ENCODE data around the gene LTBP3.

The LTBP3 gene

GRCh38 chr11:65585396-65586246 is 27.5 kb upstream of the LTBP3 start:
- no peak for DNase-seq

DNA sequence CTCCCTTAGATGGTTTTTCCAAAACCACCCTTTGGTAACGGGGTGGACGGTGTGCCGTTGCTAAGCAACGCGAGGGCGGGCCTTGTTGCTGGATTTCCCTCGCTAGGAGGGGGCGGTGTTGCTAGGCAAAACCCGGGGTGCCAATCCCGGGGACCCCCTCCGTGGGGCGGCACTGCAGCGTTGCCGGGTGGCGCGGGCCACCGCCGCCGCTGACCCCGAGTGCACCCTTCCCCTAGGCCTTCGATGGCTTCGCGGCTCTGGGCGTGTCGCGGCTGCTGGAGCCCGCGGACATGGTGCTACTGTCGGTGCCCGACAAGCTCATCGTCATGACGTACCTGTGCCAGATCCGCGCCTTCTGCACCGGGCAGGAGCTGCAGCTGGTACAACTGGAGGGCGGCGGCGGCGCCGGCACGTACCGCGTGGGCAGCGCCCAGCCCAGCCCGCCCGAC is 26.6 kb upstream of the LTBP3 start:
- DNase-seq: no peak

GRCh38 chr11:65584106-65584505 is 25.9 kb upstream of the LTBP3 start:
- DNase-seq: no peak

GRCh38 chr11:65583589-65583988 is 25.4 kb upstream of the LTBP3 start:
- DNase-seq: no peak

DNA sequence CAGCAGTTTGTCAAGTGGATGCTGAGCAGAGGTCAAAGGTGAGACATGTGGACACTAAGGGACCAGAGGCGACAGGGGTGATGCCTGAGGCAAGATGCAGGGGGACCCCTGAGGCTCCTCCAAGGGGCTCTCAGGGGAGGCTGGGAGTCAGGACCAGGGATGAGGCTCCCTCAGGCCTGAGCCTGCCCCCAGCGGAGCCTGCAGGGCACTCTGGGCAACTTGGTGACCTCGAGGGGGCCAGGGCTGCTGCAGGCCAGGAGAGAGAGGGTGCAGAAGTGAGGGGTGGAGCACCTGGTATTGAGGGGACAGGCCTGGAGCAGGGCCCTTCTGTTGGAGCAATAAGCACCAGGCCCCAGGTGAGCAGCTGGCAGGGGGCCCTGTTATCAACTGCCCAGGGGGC is 23.8 kb upstream of the LTBP3 start:
- DNase-seq: no peak

- no peak for DNase-seq
Measured at GRCh38 chr11:65580756-65581155, 22.6 kb upstream of the LTBP3 start.

DNA sequence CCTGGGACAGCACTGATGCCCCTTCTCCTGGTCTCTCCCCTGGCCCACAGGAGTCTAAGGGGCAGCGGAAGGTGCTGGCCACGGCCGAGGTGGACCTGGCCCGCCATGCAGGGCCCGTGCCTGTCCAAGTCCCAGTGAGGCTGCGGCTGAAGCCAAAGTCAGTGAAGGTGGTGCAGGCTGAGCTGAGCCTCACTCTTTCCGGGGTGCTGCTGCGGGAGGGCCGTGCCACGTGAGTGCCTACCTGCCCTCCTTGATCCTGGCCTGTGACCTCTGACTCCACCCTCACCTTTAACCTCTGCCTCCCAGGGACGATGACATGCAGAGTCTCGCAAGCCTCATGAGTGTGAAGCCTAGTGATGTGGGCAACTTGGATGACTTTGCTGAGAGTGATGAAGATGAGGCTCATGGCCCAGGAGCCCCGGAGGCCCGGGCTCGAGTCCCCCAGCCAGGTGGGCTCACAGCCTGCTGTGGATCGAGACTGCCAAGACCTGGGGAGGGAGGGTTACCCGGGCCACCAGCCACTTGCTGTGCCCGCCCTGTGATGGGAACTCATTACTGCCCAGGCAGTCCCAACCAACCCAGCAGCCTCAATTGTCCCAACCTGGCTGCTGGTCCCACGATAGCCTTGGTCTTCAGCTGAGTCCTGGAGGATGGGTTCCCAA is 22.0 kb upstream of the LTBP3 start:
- DNase-seq: no peak

GRCh38 chr11:65579291-65579690 is 21.1 kb upstream of the LTBP3 start:
- DNase-seq: no peak

- DNase-seq: no peak
Measured at GRCh38 chr11:65578667-65579066, 20.5 kb upstream of the LTBP3 start.

DNA sequence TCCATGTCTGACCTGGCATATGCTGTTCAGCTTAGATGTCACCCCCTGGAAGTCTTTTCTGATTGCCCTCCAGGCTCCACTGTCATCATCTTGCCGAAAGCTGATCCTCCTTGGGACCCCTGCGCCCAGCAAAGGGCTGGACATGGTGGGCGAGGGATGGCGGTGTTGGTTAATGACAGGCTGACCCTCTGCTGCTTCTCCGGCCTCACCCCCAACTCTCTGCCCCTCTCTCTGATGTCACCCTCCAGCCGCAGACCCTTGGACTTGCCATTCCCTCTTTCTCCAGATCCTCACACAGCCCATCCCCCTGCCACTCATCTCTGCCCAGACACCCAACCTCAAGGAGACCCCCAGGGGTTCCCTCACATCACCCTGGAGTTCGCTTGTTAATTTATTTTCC is 20.0 kb upstream of the LTBP3 start:
- no peak for DNase-seq

DNA sequence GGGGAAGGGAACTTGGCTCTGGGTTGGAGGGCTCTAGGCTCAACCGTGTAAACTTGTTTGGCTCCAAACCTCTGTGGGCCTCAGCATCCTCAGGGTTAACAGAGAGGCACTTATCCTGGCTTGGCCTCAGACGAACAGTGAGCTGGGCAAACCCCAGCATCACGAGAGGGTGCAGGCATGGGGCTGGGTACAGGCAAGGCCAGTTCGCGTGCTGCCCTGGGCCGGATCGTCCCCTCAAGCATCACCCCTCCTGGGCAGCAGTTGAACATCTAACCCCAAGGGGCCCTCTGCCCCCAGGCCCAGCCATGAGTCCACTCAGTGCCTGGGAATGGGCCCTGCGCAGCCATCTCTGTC is 19.6 kb upstream of the LTBP3 start:
- no peak for DNase-seq

GRCh38 chr11:65576867-65577755 is 19.0 kb upstream of the LTBP3 start:
- DNase-seq: no peak

DNA sequence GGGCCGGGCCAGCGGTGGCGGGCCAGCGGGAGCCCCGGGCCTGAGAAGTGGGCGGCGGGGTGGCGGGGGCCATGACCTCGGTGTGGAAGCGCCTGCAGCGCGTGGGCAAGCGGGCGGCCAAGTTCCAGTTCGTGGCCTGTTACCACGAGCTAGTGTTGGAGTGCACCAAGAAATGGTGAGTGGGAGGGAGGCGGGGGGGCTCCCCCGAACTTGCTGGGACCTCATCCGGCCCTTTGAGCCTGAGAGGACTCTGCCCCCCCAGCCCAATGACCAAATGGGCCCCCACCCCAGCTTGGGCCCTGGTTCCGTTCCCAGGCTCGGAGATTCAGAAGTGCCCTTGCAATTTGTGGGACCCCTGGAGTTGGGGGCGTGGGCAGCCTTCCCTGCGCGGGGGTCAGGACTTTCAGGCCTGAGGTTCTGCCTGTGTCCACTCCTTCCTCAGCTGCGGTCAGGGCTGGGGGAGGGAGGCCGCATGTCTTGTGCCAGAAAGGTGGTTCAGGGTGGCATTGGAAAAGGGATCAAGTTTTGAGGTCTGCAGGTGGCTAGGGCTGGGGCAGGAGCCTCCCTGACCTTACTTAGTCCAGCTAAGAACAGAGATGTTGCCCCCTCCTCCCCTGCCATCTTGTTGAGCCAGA is 18.2 kb upstream of the LTBP3 start:
- DNase-seq: no peak

DNA sequence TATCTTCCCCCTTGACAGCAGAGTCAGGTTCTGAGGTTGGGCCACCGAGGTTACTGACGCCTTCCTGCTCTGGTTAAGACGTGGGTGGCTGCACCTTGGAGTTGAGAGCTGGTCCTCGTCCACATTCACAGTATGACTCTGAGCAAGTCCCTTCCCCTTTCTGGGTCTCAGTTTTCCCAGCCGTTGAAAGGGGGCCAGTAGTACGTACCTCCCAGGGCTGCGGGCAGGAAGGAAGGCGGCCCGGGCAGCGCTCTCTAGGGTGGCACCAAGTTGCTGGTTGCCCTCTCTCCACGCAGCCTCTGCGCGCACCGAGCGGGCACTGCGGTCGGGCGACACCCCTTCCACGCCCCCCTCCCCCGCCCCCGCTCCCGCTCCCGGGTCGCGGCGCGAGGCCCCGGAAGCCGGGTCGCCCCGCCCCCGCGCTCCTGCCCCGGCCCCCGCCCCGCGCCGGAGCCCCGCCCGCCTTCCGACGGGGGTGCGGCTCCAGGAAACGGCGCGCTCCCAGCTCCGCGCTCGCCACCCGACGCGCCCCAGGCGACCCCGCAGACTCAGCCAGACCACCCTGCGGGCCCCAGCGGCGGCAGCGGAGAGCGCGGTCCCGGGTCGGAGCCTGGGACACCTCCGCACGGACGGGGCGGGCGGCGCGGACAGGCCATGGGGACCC is 17.5 kb upstream of the LTBP3 start, which contains the start of gene EHBP1L1:
Gene EHBP1L1, plus strand, starts transcription at position 486 of the 664 bp plus-strand sequence. CDS start 250 bp downstream, outside the sequence.
- peak; percentile 34 for DNase-seq

GRCh38 chr11:65574811-65575567 is 16.8 kb upstream of the LTBP3 start:
- DNase-seq: no peak

- DNase-seq: peak; percentile 86
Measured at GRCh38 chr11:65574109-65574810, 16.1 kb upstream of the LTBP3 start.

DNA sequence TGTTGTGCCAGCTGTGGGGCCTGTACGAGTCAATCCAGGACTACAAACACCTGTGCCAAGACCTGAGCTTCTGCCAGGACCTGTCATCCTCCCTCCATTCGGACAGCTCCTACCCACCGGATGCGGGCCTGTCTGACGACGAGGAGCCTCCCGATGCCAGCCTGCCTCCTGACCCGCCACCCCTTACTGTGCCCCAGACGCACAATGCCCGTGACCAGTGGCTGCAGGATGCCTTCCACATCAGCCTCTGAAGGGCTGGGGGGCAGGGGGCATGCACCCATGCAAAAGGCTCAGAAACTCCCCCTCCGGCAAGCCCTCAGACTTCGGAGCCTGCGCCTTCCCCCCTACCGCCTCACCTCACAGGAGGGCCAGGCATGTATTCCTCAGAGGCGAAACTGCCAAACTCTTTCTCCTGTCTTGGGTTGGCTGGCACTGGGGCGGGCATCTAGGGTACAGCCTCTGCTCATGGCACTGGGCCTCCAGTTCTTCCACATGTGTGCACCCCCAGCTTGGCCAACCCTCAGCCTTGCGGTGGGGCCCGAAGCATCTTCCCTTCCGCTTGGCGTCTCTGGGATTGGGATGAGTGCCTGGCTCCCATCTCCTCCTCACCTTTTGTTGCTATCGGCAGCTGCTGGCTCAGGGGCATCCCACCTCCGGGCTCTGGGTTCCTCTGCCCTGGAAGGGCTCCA is 15.4 kb upstream of the LTBP3 start:
- DNase-seq: no peak

DNA sequence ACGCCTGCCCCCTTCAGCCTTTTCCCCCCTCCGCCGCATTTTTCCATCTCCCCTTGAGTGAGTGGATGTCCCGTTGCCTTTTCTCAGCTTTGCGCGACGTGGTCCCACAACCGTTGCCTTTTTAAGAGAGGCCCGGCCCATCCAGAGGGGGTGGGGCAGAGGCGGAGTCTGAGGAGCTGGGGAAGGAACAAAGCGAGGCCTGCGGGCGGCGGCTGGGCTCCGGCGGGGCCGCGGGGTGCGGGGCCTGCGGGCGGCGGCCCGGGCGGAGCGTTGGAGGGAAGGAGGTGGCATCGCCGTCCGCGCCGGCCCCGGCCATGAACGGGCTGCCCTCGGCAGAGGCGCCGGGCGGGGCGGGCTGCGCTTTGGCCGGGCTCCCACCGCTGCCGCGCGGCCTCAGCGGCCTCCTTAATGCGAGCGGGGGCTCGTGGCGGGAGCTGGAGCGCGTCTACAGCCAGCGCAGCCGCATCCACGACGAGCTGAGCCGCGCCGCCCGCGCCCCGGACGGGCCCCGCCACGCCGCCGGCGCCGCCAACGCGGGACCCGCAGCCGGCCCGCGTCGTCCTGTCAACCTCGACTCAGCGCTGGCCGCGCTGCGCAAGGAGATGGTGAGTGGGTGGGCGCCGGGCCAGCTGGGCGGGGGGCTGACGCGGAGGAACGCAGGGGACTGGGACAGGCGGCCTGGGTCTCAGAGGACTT is 14.3 kb upstream of the LTBP3 start, which contains the start of gene FAM89B:
Gene FAM89B, plus strand, starts transcription at position 183 of the 696 bp plus-strand sequence. Its CDS starts 132 bp downstream, at position 315.
- DNase-seq: peak; percentile 50

- DNase-seq: peak; percentile 67
Measured at GRCh38 chr11:65571940-65572339, 13.8 kb upstream of the LTBP3 start.

Data from NCI-H510A treated with DMSO at 0.1 percent for 48 hours (cell line).